DOHH2 (cell line): ENCODE measurements around the gene CAMTA1.

Source experiments
- H3F3A ChIP-seq: fragments of 200-600 bp; sonication (generic), shearing (Covaris generic); 2 replicates; pipeline ENCODE4 v1.6.0; 2016; ENCODE audit warnings: antibody characterized with exemption, mild to moderate bottlenecking; ENCODE audit not compliant: control insufficient read depth, insufficient read depth
- H3K27ac ChIP-seq: fragments of 200-600 bp; sonication (generic); 2 replicates; pipeline ENCODE4 v1.5.1; 2014; ENCODE audit warnings: low read depth, mild to moderate bottlenecking, low read length, moderate library complexity
- H3K27me3 ChIP-seq: fragments of 200-600 bp; sonication (generic); 2 replicates; pipeline ENCODE4 v1.6.1; 2014; ENCODE audit warnings: mild to moderate bottlenecking, low read length, mixed read lengths; ENCODE audit not compliant: control insufficient read depth
- H3K36me3 ChIP-seq: fragments of 200-600 bp; sonication (generic); 2 replicates; pipeline ENCODE4 v1.6.1; 2014; ENCODE audit warnings: mild to moderate bottlenecking, low read length, moderate library complexity, mixed read lengths; ENCODE audit not compliant: control insufficient read depth
- H3K4me1 ChIP-seq: fragments of 200-600 bp; sonication (generic); 2 replicates; pipeline ENCODE4 v1.6.1; 2014; ENCODE audit warnings: mild to moderate bottlenecking, low read length, mixed read lengths; ENCODE audit not compliant: control insufficient read depth
- H3K4me2 ChIP-seq: fragments of 200-600 bp; sonication (generic); 2 replicates; pipeline ENCODE4 v1.6.0; 2014; ENCODE audit warnings: mild to moderate bottlenecking, low read length, moderate library complexity
- H3K4me3 ChIP-seq: fragments of 200-600 bp; sonication (generic); 2 replicates; pipeline ENCODE4 v1.5.1; 2014; ENCODE audit warnings: mild to moderate bottlenecking, low read length, mixed read lengths
- H3K79me2 ChIP-seq: fragments of 200-600 bp; sonication (generic); 2 replicates; pipeline ENCODE4 v1.6.1; 2014; ENCODE audit warnings: mild to moderate bottlenecking, low read length, mixed read lengths; ENCODE audit not compliant: control insufficient read depth
- H3K9me2 ChIP-seq: fragments of 200-600 bp; sonication (generic); replicated peaks from 2 replicates; pipeline ENCODE4 v1.6.1; 2014; ENCODE audit warnings: mild to moderate bottlenecking, low read length, mixed read lengths; ENCODE audit not compliant: control insufficient read depth
- H3K9me3 ChIP-seq: fragments of 200-600 bp; sonication (generic); 2 replicates; pipeline ENCODE4 v1.6.1; 2014; ENCODE audit warnings: antibody characterized with exemption, low read length, mixed read lengths; ENCODE audit not compliant: control insufficient read depth, insufficient read depth
- H4K20me1 ChIP-seq: fragments of 200-600 bp; sonication (generic); 2 replicates; pipeline ENCODE4 v1.6.0; 2014; ENCODE audit warnings: low read depth, mild to moderate bottlenecking, antibody characterized with exemption, low read length, moderate library complexity; ENCODE audit not compliant: control insufficient read depth, insufficient read depth
- CTCF ChIP-seq: fragments of 200-600 bp; sonication (generic); IDR thresholded peaks from one replicate; pipeline ENCODE4 v1.5.1; 2014; ENCODE audit warnings: antibody characterized with exemption, mild to moderate bottlenecking, low read depth, low read length; ENCODE audit not compliant: poor library complexity, severe bottlenecking
- EZH2phosphoT487 ChIP-seq: fragments of 200-600 bp; sonication (generic); IDR thresholded peaks from 2 replicates; pipeline ENCODE4 v1.6.1; 2017; ENCODE audit warnings: borderline replicate concordance, mild to moderate bottlenecking, antibody characterized with exemption, low read length, moderate library complexity, mixed read lengths

The CAMTA1 gene

GRCh38 chr1:6976044-6976375 lies 190.8 kb downstream of the CAMTA1 start:
- Histone ChIP-seq H3K27me3 (no peaks in the 10 kb centered on the region; the same call in 1 of the 2 replicates), H3K9me3 (no peaks in the 10 kb centered on the region), H4K20me1 (no peaks in the 10 kb centered on the region), H3F3A (no peaks in the 10 kb centered on the region), H3K4me1 (no peaks in the 10 kb centered on the region), H3K79me2 (no peaks in the 10 kb centered on the region), H3K27ac (no peak overlapping the region), H3K36me3 (no peaks in the 10 kb centered on the region), H3K4me3 (no peak overlapping the region), H3K9me2 (no peaks in the 10 kb centered on the region), H3K4me2 (no peak overlapping the region)
- no peak for TF ChIP-seq CTCF
- TF ChIP-seq EZH2phosphoT487 = no peak

- H3K27ac ChIP-seq = no peak overlapping the region
Observed at GRCh38 chr1:6979003-6979613, 193.9 kb downstream of the CAMTA1 start.

GRCh38 chr1:6981595-6981994 lies 196.3 kb downstream of the CAMTA1 start:
- Histone ChIP-seq H3K27ac (no peak overlapping the region), H3K4me3 (no peak overlapping the region), H3K79me2 (no peaks in the 10 kb centered on the region), H3K4me1 (peaks cover 19% of the 10 kb centered on the region), H3K36me3 (no peaks in the 10 kb centered on the region), H3K9me2 (no peaks in the 10 kb centered on the region), H4K20me1 (no peaks in the 10 kb centered on the region), H3K27me3 (no peaks in the 10 kb centered on the region), H3K4me2 (no peak overlapping the region), H3K9me3 (no peaks in the 10 kb centered on the region), H3F3A (no peaks in the 10 kb centered on the region)
- TF ChIP-seq EZH2phosphoT487 (no peak), CTCF (no peak)

More at GRCh38 chr1:6979003-6979613, 193.9 kb downstream of the CAMTA1 start:
- Histone ChIP-seq H3K9me3 (no peaks in the 10 kb centered on the region), H3K79me2 (no peaks in the 10 kb centered on the region), H3K4me2 (no peak overlapping the region), H3K27me3 (no peaks in the 10 kb centered on the region; the same call in 1 of the 2 replicates), H3K4me1 (no peaks in the 10 kb centered on the region), H3K4me3 (no peak overlapping the region), H3K9me2 (no peaks in the 10 kb centered on the region), H3F3A (no peaks in the 10 kb centered on the region), H4K20me1 (no peaks in the 10 kb centered on the region), H3K36me3 (no peaks in the 10 kb centered on the region)
- TF ChIP-seq CTCF (no peak), EZH2phosphoT487 (no peak)

GRCh38 chr1:6982443-6982842 lies 197.2 kb downstream of the CAMTA1 start:
- no peak for TF ChIP-seq CTCF
- no peak for TF ChIP-seq EZH2phosphoT487
- H3K9me2 ChIP-seq = no peaks in the 10 kb centered on the region
- no peaks in the 10 kb centered on the region for H3K36me3 ChIP-seq
- no peaks in the 10 kb centered on the region for H3F3A ChIP-seq
- peaks cover 19% of the 10 kb centered on the region for H3K4me1 ChIP-seq
- no peaks in the 10 kb centered on the region for H3K79me2 ChIP-seq
- H3K4me3 ChIP-seq = no peak overlapping the region
- no peaks in the 10 kb centered on the region for H3K9me3 ChIP-seq
- H3K4me2 ChIP-seq = no peak overlapping the region
- no peak overlapping the region for H3K27ac ChIP-seq
- H3K27me3 ChIP-seq = no peaks in the 10 kb centered on the region
- H4K20me1 ChIP-seq = no peaks in the 10 kb centered on the region
